ENCODE measurements around the gene RASGRP4. TPM values are rescaled to one million over a fixed set of nuclear protein-coding genes. Genes with fewer than 3 reads are reported as not detected.

RASGRP4 gene
- total and polyA plus RNA-seq, 8 donors: 0.20 to 1.3 (median 0.47) TPM

DNA sequence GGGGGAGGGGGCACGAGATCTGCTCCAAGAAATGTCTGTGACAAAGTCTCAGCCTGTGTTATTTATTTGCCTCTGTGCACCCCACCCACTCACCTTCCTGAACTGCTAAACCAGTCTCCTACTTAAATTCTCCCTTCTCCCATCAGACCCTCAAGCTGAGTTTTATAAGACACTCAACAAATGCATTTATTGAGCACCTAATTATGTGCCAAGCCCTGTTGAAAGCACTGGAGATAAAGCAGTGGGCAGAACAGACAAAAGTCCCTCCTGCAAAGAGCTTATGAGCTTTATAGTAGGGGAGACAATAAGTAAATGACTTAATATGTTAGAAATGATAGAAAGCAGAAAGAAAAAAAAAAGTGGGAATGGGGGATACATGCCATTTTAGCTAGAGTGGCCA lies 26.5 kb downstream of the RASGRP4 start:
- ATAC-seq: no peak
- no peak overlapping the region for H3K4me3 ChIP-seq
- no peaks in the 10 kb centered on the region for H3K9me3 ChIP-seq
- no peak for DNase-seq
- H3K27me3 ChIP-seq: peaks cover 0 to 8% (median 0%) of the 10 kb centered on the region in 4 donors
- no peak overlapping the region for H3K27ac ChIP-seq
- no peaks in the 10 kb centered on the region for H3K36me3 ChIP-seq
- WGBS, 2 donors: 38 to 64% methylated on average over 1 of the region's 1 CpG
- TF ChIP-seq, protein P1, sequence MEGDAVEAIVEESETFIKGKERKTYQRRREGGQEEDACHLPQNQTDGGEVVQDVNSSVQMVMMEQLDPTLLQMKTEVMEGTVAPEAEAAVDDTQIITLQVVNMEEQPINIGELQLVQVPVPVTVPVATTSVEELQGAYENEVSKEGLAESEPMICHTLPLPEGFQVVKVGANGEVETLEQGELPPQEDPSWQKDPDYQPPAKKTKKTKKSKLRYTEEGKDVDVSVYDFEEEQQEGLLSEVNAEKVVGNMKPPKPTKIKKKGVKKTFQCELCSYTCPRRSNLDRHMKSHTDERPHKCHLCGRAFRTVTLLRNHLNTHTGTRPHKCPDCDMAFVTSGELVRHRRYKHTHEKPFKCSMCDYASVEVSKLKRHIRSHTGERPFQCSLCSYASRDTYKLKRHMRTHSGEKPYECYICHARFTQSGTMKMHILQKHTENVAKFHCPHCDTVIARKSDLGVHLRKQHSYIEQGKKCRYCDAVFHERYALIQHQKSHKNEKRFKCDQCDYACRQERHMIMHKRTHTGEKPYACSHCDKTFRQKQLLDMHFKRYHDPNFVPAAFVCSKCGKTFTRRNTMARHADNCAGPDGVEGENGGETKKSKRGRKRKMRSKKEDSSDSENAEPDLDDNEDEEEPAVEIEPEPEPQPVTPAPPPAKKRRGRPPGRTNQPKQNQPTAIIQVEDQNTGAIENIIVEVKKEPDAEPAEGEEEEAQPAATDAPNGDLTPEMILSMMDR (IDR thresholded peaks at IDR 0.05): no peak
- H3K4me1 ChIP-seq: peaks cover 0 to 2% (median 0%) of the 10 kb centered on the region in 3 donors
- FAIRE-seq: no peak
- intact Hi-C loops (cut with DNase I): no loop called here

DNA sequence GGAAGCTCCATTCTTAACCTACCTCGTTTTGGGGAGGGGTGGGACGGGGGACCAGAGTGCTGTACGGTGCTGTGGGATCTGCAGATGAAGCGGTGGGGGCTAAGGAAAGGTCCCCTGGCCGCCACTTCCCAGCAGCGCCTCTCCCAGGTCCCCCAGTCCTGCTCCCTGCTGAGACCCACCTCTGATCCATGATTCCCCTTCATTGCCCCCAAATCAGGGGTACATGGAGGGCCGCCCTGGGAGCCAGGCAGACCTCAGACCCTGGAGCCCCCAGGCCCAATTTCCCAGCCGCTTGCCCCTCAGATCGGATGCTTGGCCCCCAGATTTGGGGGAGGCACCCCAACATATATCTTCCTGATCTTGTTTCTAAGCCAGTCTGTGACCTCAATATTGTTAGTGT lies 26.9 kb downstream of the RASGRP4 start:
- 30 to 44% methylated on average over 9 of the region's 9 CpGs for WGBS, 2 donors

DNA sequence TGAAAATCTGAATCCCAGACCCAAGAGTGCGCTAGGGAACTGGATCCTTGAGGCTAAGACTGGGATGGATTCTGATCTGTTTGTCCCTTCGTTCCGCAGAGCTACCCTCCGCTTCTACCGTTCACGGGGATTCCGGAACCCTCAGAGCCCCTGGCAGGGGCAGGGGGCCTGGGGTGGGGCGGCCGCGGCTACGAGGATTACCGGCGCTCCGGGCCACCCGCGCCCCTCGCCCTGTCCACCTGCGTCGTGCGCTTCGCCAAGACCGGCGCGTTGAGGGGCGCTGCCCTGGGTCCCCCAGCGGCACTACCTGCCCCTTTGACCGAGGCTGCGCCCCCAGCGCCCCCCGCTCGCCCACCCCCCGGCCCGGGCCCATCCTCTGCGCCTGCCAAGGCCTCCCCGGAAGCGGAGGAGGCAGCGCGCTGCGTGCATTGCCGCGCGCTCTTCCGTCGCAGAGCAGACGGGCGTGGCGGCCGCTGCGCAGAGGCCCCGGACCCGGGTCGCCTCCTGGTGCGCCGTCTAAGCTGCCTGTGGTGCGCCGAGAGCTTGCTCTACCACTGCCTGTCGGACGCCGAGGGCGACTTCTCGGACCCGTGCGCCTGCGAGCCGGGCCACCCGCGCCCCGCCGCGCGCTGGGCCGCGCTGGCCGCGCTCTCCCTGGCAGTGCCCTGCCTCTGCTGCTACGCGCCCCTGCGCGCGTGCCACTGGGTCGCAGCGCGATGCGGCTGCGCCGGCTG lies 30.5 kb downstream of the RASGRP4 start:
- TF ChIP-seq, protein P1 (IDR thresholded peaks at IDR 0.05): no peak
- intact Hi-C loops (cut with DNase I): no loop called here
- Histone ChIP-seq H3K27ac (no peak overlapping the region), H3K36me3 (no peaks in the 10 kb centered on the region), H3K4me1 (no peaks in the 10 kb centered on the region), H3K4me3 (no peak overlapping the region), H3K27me3 (peaks cover 0 to 8% (median 0%) of the 10 kb centered on the region in 4 donors), H3K9me3 (no peaks in the 10 kb centered on the region)
- DNase-seq (no peak), FAIRE-seq (no peak), ATAC-seq (no peak)
- 6 to 9% methylated on average over 73 to 86 of the region's 86 CpGs for WGBS, 2 donors

More for the DNA sequence above, 26.9 kb downstream of the RASGRP4 start:
- intact Hi-C loops (cut with DNase I): no loop called here
- no peaks in the 10 kb centered on the region for H3K9me3 ChIP-seq
- H3K4me3 ChIP-seq: no peak overlapping the region
- TF ChIP-seq, protein P1 (IDR thresholded peaks at IDR 0.05): no peak
- H3K27me3 ChIP-seq: peaks cover 0 to 8% (median 0%) of the 10 kb centered on the region in 4 donors
- no peaks in the 10 kb centered on the region for H3K36me3 ChIP-seq
- no peak for ATAC-seq
- no peak overlapping the region for H3K27ac ChIP-seq
- peaks cover 0 to 2% (median 0%) of the 10 kb centered on the region in 3 donors for H3K4me1 ChIP-seq
- no peak for DNase-seq
- FAIRE-seq: no peak

DNA sequence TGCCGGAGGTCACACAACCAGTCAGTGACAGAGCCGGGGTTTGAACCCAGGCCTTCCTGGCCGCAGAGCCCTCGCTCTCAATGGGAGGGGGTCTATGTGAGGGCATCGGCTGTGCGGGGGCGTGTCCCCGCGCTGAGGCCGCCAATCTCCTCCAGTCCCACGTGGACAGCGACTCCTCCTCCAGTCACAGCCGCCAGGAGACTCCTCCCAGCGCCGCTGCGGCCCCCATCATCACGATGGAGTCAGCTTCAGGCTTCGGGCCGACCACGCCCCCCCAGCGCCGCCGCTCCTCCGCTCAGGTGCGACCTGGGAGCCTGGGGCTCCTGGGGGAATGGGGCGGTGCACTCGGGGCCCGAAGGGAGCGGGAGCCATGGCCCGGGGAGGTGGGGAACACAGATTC lies 31.5 kb downstream of the RASGRP4 start:
- Histone ChIP-seq H3K9me3 (no peaks in the 10 kb centered on the region), H3K4me3 (no peak overlapping the region), H3K36me3 (no peaks in the 10 kb centered on the region), H3K27ac (no peak overlapping the region), H3K4me1 (no peaks in the 10 kb centered on the region), H3K27me3 (peaks cover 0 to 8% (median 0%) of the 10 kb centered on the region in 4 donors)
- TF ChIP-seq, protein P1 (IDR thresholded peaks at IDR 0.05): no peak
- intact Hi-C loops (cut with DNase I): no loop called here
- 5 to 8% methylated on average over 30 of the region's 30 CpGs for WGBS, 2 donors
- ATAC-seq: peak in 3 of 4 donors; percentile 5 to 46 (median 8)
- DNase-seq: peak in 1 of 6 donors; percentile 55
- FAIRE-seq: no peak

DNA sequence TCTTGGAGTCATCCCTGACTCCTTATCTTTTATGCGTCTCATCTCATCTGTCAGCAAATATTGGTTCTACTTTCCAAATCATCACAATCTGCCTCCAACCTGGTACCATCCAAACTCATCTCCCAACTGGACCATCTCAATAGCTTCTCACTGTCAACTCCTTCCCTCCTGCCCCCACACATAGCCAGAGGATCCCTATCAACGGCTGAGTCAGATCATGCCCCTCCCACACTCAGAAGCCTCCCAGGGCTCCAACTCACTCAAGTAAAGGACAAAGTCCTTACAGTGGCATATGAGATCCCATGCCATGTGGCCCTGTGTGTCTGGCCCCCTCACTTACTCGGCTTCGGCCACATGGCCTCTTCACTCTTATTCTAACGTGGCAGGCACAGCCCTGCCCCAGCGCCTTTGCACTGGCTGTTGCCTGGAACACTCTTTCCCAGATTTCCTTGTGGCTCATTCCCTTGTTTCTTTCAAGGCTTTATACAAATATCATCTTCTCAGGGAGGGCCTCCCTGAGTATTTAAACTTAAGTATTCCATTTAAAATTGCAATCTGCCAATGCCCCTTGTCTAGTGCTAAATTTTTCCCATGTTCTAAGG lies 33.2 kb downstream of the RASGRP4 start:
- intact Hi-C loops (cut with DNase I): no loop called here
- ATAC-seq (no peak), DNase-seq (no peak), FAIRE-seq (no peak)
- peaks cover 0 to 8% (median 0%) of the 10 kb centered on the region in 4 donors for H3K27me3 ChIP-seq
- H3K27ac ChIP-seq: no peak overlapping the region
- TF ChIP-seq, protein P1 (IDR thresholded peaks at IDR 0.05): no peak
- H3K4me3 ChIP-seq: no peak overlapping the region
- H3K36me3 ChIP-seq: no peaks in the 10 kb centered on the region
- H3K9me3 ChIP-seq: no peaks in the 10 kb centered on the region
- WGBS, 2 donors: 60 to 65% methylated on average over 6 of the region's 6 CpGs
- peaks cover 0 to 1% (median 0%) of the 10 kb centered on the region in 3 donors for H3K4me1 ChIP-seq

Data from pancreas (tissue), 10 donors.